NCI-H524 (cell line): ENCODE results near the gene DNAJC13.
"Not testable (repeated sequence)": the region's sequence is repeated elsewhere in the genome, so short reads cannot be mapped to it uniquely, and the experiment has no call there.

ENCODE experiments used
- DNase-seq, 2 experiments: peaks; one replicate each; lab custom pipeline; 2025; lab: John Stamatoyannopoulos, UW

Gene DNAJC13

DNA sequence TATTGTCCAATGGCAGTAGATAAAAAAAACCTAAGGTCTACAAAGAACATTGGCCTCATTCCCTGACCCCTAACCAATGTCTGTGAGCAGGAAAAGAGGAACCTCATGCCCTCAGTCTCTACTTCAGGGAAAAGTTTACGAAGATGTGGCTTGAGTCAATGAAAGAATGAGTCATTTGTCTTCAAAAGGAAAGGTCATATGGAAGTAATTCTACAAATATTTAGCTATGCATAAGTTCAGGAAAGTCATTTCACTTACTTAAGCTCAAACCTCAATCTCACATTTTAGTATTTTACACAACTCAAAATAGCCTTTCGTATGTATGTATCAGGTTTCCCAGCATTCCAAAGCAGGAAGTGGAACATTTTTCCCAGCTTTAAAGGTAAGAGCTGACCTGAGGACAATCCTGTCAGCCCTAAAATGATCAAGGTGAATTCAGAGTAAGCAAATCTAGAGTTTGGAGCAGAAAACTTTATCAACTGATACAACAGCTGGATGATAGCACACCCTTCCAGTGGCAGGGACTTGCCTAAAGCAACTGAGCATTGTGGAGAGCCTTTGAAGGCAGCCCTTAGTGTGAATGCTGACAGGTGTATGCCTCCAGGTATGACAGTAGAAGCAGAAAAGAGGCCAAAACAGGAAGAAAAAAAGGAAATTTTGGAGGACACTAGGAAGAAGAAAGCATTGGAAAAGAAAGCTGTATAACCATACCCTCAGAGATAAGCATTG lies 125.9 kb downstream of the DNAJC13 start:
- no peak for DNase-seq

GRCh38 chr3:132544130-132544529 lies 126.8 kb downstream of the DNAJC13 start:
- no peak for DNase-seq

GRCh38 chr3:132545471-132545870 lies 128.2 kb downstream of the DNAJC13 start:
- no peak for DNase-seq

DNA sequence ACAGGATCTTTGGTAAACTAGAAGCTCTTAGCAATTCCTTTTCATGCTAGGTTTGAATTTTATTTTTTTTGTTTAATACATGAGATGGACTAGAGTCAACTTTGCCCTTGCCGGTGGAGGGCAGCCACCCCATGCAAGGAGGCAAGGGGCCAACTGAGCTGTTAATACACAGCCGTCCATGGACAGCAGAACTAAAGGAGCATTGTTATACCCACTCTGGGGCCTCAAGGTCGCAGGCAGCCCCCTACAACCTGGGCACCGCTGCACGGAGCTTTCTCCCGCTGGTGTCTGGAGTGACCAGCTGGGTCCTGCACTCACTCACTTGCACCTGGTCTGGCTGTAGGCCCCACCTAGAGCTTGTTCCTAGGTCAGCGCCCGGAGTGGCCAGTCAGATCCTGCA lies 131.9 kb downstream of the DNAJC13 start:
- no peak for DNase-seq

- DNase-seq: no peak
Measured at GRCh38 chr3:132549890-132550578, 132.7 kb downstream of the DNAJC13 start.

DNA sequence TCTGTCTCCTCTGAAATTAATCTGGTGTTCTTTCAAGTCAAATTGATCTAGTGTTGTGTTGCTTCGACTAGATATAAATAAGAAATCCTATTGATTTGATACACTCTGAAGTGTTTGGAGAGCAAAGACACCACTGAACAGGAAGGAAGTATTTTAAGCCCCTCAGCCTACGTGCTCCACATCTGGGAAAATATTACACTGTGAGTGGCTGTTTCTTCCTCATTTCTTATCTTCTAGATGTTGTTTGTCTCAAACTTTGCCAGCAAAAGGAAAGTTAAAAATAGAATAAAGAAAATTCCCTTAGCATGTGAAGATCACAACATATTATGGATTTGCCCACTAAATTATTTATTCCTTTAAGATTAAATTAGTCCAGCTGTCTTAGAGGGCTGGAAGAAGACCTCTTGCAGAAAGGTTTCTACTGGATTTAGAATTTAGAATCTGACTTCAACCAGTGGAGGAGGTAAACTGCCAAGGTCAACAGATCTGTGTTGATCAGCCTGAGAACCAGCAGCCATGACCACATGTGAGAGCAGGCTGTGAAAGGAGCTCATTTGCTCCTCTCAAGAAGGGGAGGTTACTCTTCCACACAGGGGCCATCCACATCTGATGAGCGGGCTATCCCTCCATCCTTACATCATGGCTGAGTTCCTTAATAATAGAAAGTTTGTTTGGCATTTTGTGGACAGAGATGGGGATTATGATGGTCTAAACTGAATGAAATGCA lies 133.4 kb downstream of the DNAJC13 start:
- no peak for DNase-seq

- DNase-seq: no peak
Measured at GRCh38 chr3:132553826-132554225, 136.5 kb downstream of the DNAJC13 start.

DNA sequence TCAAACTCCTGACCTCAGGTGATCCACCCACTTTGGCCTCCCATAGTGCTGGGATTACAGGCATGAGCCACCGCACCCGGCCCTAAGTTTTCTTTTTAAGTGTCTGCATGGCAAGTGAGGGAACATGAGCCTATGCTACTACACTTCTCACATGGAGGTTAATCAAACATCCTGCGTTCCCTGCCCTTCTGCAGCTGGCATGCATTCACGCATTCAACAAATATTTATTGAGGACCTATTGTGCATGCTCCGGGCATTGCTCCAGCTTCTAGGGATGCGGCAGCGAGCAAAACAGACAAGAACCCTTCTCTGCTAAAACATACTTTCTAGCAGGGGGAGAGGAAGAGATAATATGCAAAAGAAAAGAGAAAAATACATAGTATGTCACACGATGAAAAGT lies 137.1 kb downstream of the DNAJC13 start:
- DNase-seq: no peak

GRCh38 chr3:132555306-132556035 lies 138.2 kb downstream of the DNAJC13 start:
- peak in 1 of 2 experiments; percentile 18 for DNase-seq

DNA sequence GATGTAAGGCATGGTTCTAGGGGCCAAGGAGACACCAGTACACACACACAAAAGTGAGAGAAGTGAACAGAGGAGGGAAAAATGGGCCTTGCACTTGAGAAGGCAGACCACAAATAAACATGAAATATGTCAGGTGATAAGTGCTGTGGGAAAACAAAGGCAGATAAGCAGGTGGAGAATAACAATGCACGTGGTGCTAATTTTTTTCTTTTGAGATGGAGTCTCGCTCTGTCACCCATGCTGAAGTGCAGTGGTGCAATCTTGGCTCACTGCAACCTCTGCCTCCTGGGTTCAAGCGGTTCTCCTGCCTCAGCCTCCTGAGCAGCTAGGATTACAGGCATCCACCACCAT lies 138.7 kb downstream of the DNAJC13 start:
- not testable (repeated sequence) for DNase-seq

DNA sequence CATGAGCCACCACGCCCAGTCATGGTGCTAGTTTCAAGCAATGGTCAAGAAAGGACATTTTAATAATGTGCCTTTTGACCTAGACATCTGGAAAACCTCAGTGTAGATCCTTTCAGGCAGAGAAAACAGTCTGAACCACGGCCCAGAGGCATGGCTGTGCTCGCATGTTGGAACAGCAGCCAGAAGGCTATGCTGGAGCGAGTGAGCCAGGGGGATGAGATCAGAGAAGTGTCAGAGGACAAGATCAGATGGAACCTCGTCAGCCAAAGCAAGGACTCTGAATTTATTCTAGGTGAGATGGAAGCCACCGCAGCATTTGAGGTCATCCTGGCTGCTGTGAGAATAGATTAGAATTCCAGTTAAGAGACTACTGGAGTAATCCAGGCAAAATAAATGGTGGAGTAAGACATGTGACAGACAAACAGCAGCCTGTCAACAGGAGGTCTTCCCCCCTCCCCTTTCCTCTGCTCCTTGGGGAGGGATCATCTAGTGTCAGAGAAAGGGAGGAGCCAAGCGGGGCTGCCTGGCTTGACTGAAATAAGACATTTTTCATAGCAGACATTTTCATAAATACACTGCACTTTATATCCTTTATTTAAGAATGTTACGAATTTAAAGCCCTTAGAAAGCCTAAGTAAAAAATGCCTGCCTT lies 139.3 kb downstream of the DNAJC13 start:
- no peak for DNase-seq

GRCh38 chr3:132561003-132561402 lies 143.7 kb downstream of the DNAJC13 start:
- DNase-seq: no peak

- no peak for DNase-seq
Measured at GRCh38 chr3:132563420-132564069, 146.2 kb downstream of the DNAJC13 start.

DNA sequence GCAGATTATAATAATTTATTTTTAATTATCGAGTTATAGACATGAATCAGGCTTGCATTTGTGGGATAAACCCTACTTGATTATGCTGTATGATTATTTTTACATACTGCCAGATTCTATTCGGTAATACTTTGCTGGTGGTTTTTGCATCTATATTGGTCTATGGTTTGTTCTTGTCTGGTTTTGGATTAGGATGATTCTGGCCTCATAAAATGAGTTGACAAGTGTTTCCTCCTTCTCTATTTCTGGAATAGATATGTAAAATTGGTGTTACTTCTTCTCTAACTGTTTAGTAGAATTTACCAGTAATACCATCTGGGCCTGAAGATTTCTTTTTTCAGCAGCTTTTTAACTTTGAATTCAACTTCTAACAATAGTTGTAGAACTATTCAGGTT lies 146.8 kb downstream of the DNAJC13 start:
- DNase-seq: no peak

GRCh38 chr3:132568422-132568821 lies 151.1 kb downstream of the DNAJC13 start:
- no peak for DNase-seq

DNA sequence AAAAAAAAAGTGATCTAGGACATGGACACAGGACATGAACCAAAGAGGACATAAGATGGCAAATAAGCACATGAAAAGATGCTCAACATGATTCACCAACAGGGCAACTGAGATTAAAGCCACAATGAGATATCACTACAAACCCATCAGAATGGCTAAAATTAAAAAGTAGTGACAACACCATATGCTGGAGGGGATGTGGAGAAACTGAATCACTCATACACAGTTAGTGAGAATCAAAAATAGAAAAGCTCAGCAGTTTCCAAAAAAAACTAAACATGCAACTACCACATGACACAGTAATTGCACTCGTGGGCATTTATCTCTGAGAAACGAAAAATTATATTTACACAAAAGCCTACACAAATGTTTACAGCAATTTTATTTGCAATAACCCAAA lies 151.9 kb downstream of the DNAJC13 start:
- no peak for DNase-seq

GRCh38 chr3:132569580-132569979 lies 152.3 kb downstream of the DNAJC13 start:
- no peak for DNase-seq

DNA sequence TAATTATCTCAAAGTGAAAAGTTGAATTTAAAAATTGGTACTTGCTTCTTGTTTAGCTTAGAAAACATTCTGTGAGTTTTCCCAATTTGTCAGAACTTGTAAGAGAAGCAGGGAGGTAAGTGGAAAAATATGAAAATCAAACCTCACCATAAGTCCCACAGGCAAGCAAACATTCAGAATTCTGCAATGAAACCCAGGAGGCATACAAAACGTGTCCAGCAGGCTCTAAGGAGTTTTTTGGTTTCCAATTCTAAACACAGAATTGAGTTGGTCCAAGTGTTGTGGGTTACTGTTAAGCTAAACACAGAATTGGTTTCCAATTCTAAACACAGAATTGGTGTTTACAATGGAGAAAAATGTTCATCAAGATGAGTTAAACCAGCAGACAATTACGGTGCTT lies 152.7 kb downstream of the DNAJC13 start:
- DNase-seq: no peak

GRCh38 chr3:132573797-132574211 lies 156.5 kb downstream of the DNAJC13 start:
- DNase-seq: no peak

DNA sequence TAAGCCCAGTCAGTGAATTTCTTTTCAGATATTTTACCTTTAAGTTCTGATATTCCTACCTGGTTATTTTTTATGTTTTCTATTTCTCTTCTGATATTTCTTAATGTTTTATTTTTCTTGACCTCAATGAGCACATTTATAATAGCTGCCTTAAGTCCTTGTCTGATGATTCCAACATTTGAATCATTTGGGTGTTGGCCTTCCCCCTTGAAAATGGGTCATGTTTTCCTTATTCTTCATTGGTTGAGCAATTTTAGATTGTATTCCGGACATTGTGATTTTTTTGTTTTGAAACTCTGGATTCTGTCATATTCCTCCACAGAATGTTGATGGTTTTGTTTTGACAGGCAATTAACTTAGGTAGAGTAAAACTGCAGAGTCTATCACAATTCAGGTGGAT lies 170.1 kb downstream of the DNAJC13 start:
- DNase-seq: no peak
